ENCODE data around the gene SPACA6. TPM values are rescaled to one million over a fixed set of nuclear protein-coding genes. Genes with fewer than 3 reads are reported as not detected.

The SPACA6 gene
- total and polyA plus RNA-seq, 2 experiments from 2014 or later, result 5.1 to 11.5 TPM

- no peaks in the 10 kb centered on the region for H3K9me2 ChIP-seq (ENCODE audit: insufficient read depth)
- H3K36me3 Mint-ChIP-seq (ENCODE audit: low read depth), result peaks cover 25% of the 10 kb centered on the region; the same call in 2 of the 3 replicates
- H3K27ac Mint-ChIP-seq, result no peak overlapping the region
- ATAC-seq, result no peak
- H3K27me3 Mint-ChIP-seq (ENCODE audit: insufficient read depth, low read depth, poor library complexity), result peaks cover 21% of the 10 kb centered on the region
- 0 out of 2 replicates have a peak, but pooled peaks cover 9% of the 10 kb centered on the region for H3F3A ChIP-seq (replicated peaks; ENCODE audit: low read depth)
- H3K36me3 ChIP-seq (ENCODE audit: insufficient read depth), result no peaks in the 10 kb centered on the region
- peaks cover 7% of the 10 kb centered on the region for H3K9me3 Mint-ChIP-seq
- H2AFZ ChIP-seq, result no peak overlapping the region
- H3K4me1 ChIP-seq (ENCODE audit: insufficient read depth), result peaks cover 16% of the 10 kb centered on the region; the same call in 1 of the 2 replicates
- no peak overlapping the region for H3K27ac ChIP-seq (ENCODE audit: low read depth)
- H3K79me2 ChIP-seq (replicated peaks; ENCODE audit: insufficient read depth), result peaks cover 16% of the 10 kb centered on the region; the same call in 1 of the 2 replicates
- H3K27me3 ChIP-seq (ENCODE audit: insufficient read depth), result no peaks in the 10 kb centered on the region
- no peak for DNase-seq (ENCODE audit: low spot score)
- peak overlapping the region; percentile 98; the same call in 1 of the 2 replicates for H3K4me2 ChIP-seq
- H3K4me3 ChIP-seq, result no peak overlapping the region; the same call in 1 of the 2 replicates
- H3K4me3 Mint-ChIP-seq, result no peak overlapping the region
- H4K20me1 ChIP-seq (replicated peaks; ENCODE audit: insufficient read depth), result no peaks in the 10 kb centered on the region; the same call in 1 of the 2 replicates
- TF ChIP-seq CREB1 (CRISPR knock-in tag; IDR thresholded peaks at IDR 0.05; ENCODE audit: low read depth) (no peak), ZNF114 (CRISPR knock-in tag; IDR thresholded peaks at IDR 0.05) (no peak), ZNF331 (CRISPR knock-in tag; IDR thresholded peaks at IDR 0.05; ENCODE audit: low read depth) (no peak), STAT1 (IDR thresholded peaks at IDR 0.05; ENCODE audit: unreplicated experiment) (no peak), EZH2phosphoT487 (IDR thresholded peaks at IDR 0.05; ENCODE audit: unreplicated experiment) (no peak), JUNB (IDR thresholded peaks at IDR 0.05; ENCODE audit: unreplicated experiment) (no peak), EZH2 (IDR thresholded peaks at IDR 0.05; ENCODE audit: low read depth, unreplicated experiment) (no peak), CTCF (conservative IDR thresholded peaks at IDR 0.05; ENCODE audit: low read depth in 2 of 2) (no peak)
- peaks cover 37% of the 10 kb centered on the region for H3K4me1 Mint-ChIP-seq
These were observed 662 bp upstream of the SPACA6 start for GRCh38 chr19:51692468-51692867.

- Histone ChIP-seq H3K79me2 (replicated peaks; ENCODE audit: insufficient read depth) (peaks cover 16% of the 10 kb centered on the region; the same call in 1 of the 2 replicates), H3K27ac (ENCODE audit: low read depth) (no peak overlapping the region)
- peaks cover 32% of the 10 kb centered on the region; the same call in 2 of the 3 replicates for H3K36me3 Mint-ChIP-seq (ENCODE audit: low read depth)
- TF ChIP-seq EZH2 (IDR thresholded peaks at IDR 0.05; ENCODE audit: low read depth, unreplicated experiment) (no peak), STAT1 (IDR thresholded peaks at IDR 0.05; ENCODE audit: unreplicated experiment) (no peak), ZNF114 (CRISPR knock-in tag; IDR thresholded peaks at IDR 0.05) (no peak), JUNB (IDR thresholded peaks at IDR 0.05; ENCODE audit: unreplicated experiment) (no peak), REST (IDR thresholded peaks at IDR 0.05; ENCODE audit: unreplicated experiment) (no peak), ZNF462 (CRISPR knock-in tag; IDR thresholded peaks at IDR 0.05) (no peak)
These were observed 689 bp downstream of the SPACA6 start for GRCh38 chr19:51693819-51694218.

More at GRCh38 chr19:51693819-51694218, 689 bp downstream of the SPACA6 start:
- no peak overlapping the region for H3K27ac Mint-ChIP-seq
- H3K27me3 Mint-ChIP-seq (ENCODE audit: insufficient read depth, low read depth, poor library complexity), result peaks cover 11% of the 10 kb centered on the region
- Histone ChIP-seq H3K4me3 (no peak overlapping the region), H4K20me1 (replicated peaks; ENCODE audit: insufficient read depth) (no peaks in the 10 kb centered on the region; the same call in 1 of the 2 replicates), H3K4me1 (ENCODE audit: insufficient read depth) (peaks cover 6% of the 10 kb centered on the region; the same call in 1 of the 2 replicates), H3F3A (replicated peaks; ENCODE audit: low read depth) (no peaks in the 10 kb centered on the region), H3K9me2 (ENCODE audit: insufficient read depth) (no peaks in the 10 kb centered on the region), H3K36me3 (ENCODE audit: insufficient read depth) (no peaks in the 10 kb centered on the region), H3K4me2 (no peak overlapping the region), H3K27me3 (ENCODE audit: insufficient read depth) (no peaks in the 10 kb centered on the region), H2AFZ (no peak overlapping the region)
- no peaks in the 10 kb centered on the region; the same call in none of the 3 replicates for H3K9me3 Mint-ChIP-seq
- H3K4me3 Mint-ChIP-seq, result no peak overlapping the region
- DNase-seq (ENCODE audit: low spot score) (no peak), ATAC-seq (no peak)
- H3K4me1 Mint-ChIP-seq, result peaks cover 25% of the 10 kb centered on the region
